Esophagus muscularis mucosa (tissue), 4 donors: Measurements from ENCODE around the gene FOXO6.

ENCODE experiments used
- EP300 ChIP-seq: sonication (generic); formaldehyde crosslinking; IDR thresholded peaks from one replicate; pipeline ENCODE4 v1.6.1; 2017; ENCODE audit warnings: antibody characterized with exemption
- POLR2A ChIP-seq: fragments of 450-650 bp; IDR thresholded peaks from one replicate; pipeline ENCODE4 v1.6.1; 2017; ENCODE audit warnings: antibody characterized with exemption, moderate library complexity, mild to moderate bottlenecking, low read depth
- POLR2AphosphoS5 ChIP-seq, 2 donors: sonication (generic); formaldehyde crosslinking; IDR thresholded peaks; one replicate each; pipeline ENCODE4 v1.6.1; 2017; ENCODE audit warnings: antibody characterized with exemption in 2 of 2
- TF ChIP-seq, protein P1 (sequence below), 3 experiments: fragments of 200-600 bp in 2 of 3; fragments of 450-650 bp in 1 of 3; sonication (generic) in 2 of 3; IDR thresholded peaks; one replicate each; pipeline ENCODE4 v1.5.1; 2017 to 2019; ENCODE audit warnings: antibody characterized with exemption in 3 of 3, mild to moderate bottlenecking in 2 of 3, moderate library complexity in 1 of 3

DNA sequence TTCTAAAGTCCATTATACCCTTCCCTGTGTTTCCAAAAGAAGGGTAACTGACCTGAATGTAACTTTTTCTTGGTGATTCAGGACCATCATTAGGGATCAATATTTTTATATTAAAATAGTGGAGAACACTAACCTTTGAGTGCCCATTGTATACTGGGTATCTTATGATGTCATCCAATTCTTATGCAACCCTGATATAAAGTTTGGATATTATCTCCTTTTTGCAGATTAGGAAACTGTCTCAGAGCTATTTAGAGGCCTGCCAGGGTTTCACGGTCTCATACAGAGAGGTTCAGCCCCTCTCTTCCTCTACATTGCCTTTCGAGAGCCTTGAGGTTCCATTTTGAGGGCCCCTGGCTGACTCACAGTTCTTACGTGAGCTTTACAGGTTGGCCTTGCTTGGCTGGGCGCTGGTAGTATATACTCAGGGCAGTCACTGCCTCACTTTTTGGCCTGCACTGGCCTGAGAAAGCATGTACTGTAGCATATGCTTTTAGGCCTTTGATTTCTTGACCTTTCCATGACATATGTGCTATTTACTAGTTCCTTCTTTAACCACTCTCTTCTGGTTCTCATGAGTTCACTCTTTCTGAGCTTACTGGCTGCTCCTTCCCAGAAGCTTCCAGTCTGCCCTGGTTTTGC is 15.7 kb upstream of the FOXO6 start:
- TF ChIP-seq, protein P1, sequence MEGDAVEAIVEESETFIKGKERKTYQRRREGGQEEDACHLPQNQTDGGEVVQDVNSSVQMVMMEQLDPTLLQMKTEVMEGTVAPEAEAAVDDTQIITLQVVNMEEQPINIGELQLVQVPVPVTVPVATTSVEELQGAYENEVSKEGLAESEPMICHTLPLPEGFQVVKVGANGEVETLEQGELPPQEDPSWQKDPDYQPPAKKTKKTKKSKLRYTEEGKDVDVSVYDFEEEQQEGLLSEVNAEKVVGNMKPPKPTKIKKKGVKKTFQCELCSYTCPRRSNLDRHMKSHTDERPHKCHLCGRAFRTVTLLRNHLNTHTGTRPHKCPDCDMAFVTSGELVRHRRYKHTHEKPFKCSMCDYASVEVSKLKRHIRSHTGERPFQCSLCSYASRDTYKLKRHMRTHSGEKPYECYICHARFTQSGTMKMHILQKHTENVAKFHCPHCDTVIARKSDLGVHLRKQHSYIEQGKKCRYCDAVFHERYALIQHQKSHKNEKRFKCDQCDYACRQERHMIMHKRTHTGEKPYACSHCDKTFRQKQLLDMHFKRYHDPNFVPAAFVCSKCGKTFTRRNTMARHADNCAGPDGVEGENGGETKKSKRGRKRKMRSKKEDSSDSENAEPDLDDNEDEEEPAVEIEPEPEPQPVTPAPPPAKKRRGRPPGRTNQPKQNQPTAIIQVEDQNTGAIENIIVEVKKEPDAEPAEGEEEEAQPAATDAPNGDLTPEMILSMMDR (IDR thresholded peaks at IDR 0.05): no peak
- TF ChIP-seq POLR2AphosphoS5 (IDR thresholded peaks at IDR 0.05) (no peak), EP300 (no peak), POLR2A (no peak)
